GM12878 (cell line): ENCODE results near the gene OR6C76. TPM values are rescaled to one million over a fixed set of nuclear protein-coding genes. Genes with fewer than 3 reads are reported as not detected.

Experiments used
- ATAC-seq: fragments of 200-7000 bp; cut with Tn5 transposase; 3 replicates; pipeline ENCODE4 v1.9.1; 2020; ENCODE audit warnings: mild to moderate bottlenecking, moderate library complexity
- BruUV-seq: library from RNA; stranded (reverse); fragments of 400-500 nt; replicated peaks from 2 replicates; lab custom pipeline; 2021; lab: Mats Ljungman, UMichigan
- CTCF ChIA-PET: fragments of 300-600 bp; sonication (Branson Sonifier 250); formaldehyde crosslinking; extraction: SDS; loops from one replicate; lab custom pipeline; 2021; ENCODE audit warnings: inconsistent platforms; lab: Yijun Ruan, JAX
- POLR2A ChIA-PET: fragments of 350-600 bp; formaldehyde crosslinking; extraction: SDS; loops from one replicate; lab custom pipeline; 2021; ENCODE audit warnings: inconsistent platforms; lab: Charles Lee
- RAD21 ChIA-PET: fragments of 300-600 bp; sonication (Branson Sonifier 250); formaldehyde crosslinking; loops from one replicate; lab custom pipeline; 2023; ENCODE audit warnings: antibody characterized with exemption; ENCODE audit not compliant: unreplicated experiment; lab: Charles Lee
- SMC1A ChIA-PET: fragments of 300-600 bp; sonication (Branson Sonifier 250); formaldehyde crosslinking; loops from one replicate; lab custom pipeline; 2023; ENCODE audit not compliant: unreplicated experiment, uncharacterized antibody; lab: Charles Lee
- DNase-seq: peaks from one replicate; pipeline ENCODE4 v3.0.0-alpha.2; 2011; ENCODE audit warnings: low read depth, low spot score
- FAIRE-seq: peaks from 3 replicates; lab custom pipeline; 2011; peaks lifted over from hg19 to GRCh38; lab: Jason Lieb, UNC
- H2AFZ ChIP-seq: 2 replicates; pipeline ENCODE4 v1.6.0; 2011; ENCODE audit warnings: low read depth, low read length, control low read depth; ENCODE audit not compliant: control insufficient read depth
- H3K27ac ChIP-seq: 2 replicates; pipeline ENCODE4 v1.5.1; 2011; ENCODE audit warnings: control low read depth; ENCODE audit not compliant: control insufficient read depth, insufficient read depth
- H3K27me3 ChIP-seq, 2 experiments: replicated peaks in 1 of 2; 2 replicates each; pipeline versions ENCODE4 v1.6.0 to v1.6.1; 2011; ENCODE audit warnings: low read length in 1 of 2; ENCODE audit not compliant: control insufficient read depth in 2 of 2, insufficient read depth in 2 of 2
- H3K36me3 ChIP-seq, 2 experiments: 2 replicates each; pipeline ENCODE4 v1.5.1; 2011; ENCODE audit warnings: low read length in 1 of 2; ENCODE audit not compliant: control insufficient read depth in 2 of 2, insufficient read depth in 2 of 2
- H3K4me1 ChIP-seq: 2 replicates; pipeline ENCODE4 v1.6.1; 2011; ENCODE audit warnings: mild to moderate bottlenecking, low read length, moderate library complexity, mixed read lengths; ENCODE audit not compliant: control insufficient read depth, insufficient read depth
- H3K4me2 ChIP-seq: 2 replicates; pipeline ENCODE4 v1.6.0; 2011; ENCODE audit warnings: control low read depth; ENCODE audit not compliant: control insufficient read depth, insufficient read depth
- H3K4me3 ChIP-seq: fragments of 200-600 bp; sonication (generic); 2 replicates; pipeline ENCODE4 v1.5.1; 2016
- H3K79me2 ChIP-seq: 2 replicates; pipeline ENCODE4 v1.6.0; 2011; ENCODE audit warnings: low read length; ENCODE audit not compliant: control insufficient read depth, insufficient read depth
- H3K9ac ChIP-seq: 2 replicates; pipeline ENCODE4 v1.8.0; 2011; ENCODE audit warnings: low read length, control low read depth, mixed read lengths; ENCODE audit not compliant: control insufficient read depth, insufficient read depth
- H3K9me3 ChIP-seq: replicated peaks from 3 replicates; pipeline ENCODE4 v1.5.1; 2011; ENCODE audit warnings: mild to moderate bottlenecking, low read length; ENCODE audit not compliant: control insufficient read depth, insufficient read depth
- H4K20me1 ChIP-seq: 2 replicates; pipeline ENCODE4 v1.6.0; 2011; ENCODE audit not compliant: control insufficient read depth, insufficient read depth
- ATF3 ChIP-seq: IDR thresholded peaks from 2 replicates; pipeline ENCODE4 v1.6.1; 2011; ENCODE audit warnings: low read depth, mild to moderate bottlenecking, low read length, moderate library complexity, borderline replicate concordance; ENCODE audit errors: extremely low read depth
- ATF7 ChIP-seq: fragments of 450-650 bp; IDR thresholded peaks from 2 replicates; pipeline ENCODE4 v1.6.1; 2016; ENCODE audit warnings: low read depth, mild to moderate bottlenecking
- BACH1 ChIP-seq: fragments of 450-650 bp; IDR thresholded peaks from 2 replicates; pipeline ENCODE4 v1.6.1; 2017; ENCODE audit warnings: mild to moderate bottlenecking, borderline replicate concordance
- ETV6 ChIP-seq, 2 experiments: fragments of 450-650 bp in 1 of 2; IDR thresholded peaks in 1 of 2; conservative IDR thresholded peaks in 1 of 2; 2 replicates each; pipeline ENCODE4 v1.6.1; 2014; ENCODE audit warnings: antibody characterized with exemption in 1 of 2, borderline replicate concordance in 1 of 2, low read depth in 1 of 2, mild to moderate bottlenecking in 1 of 2, moderate library complexity in 1 of 2
- JUNB ChIP-seq: IDR thresholded peaks from 2 replicates; pipeline ENCODE4 v1.6.1; 2016; ENCODE audit warnings: antibody characterized with exemption, mild to moderate bottlenecking
- MYB ChIP-seq: fragments of 150-350 bp; IDR thresholded peaks from 2 replicates; pipeline ENCODE4 v1.6.1; 2014; ENCODE audit warnings: mild to moderate bottlenecking, low read depth, low read length, borderline replicate concordance
- NFXL1 ChIP-seq: fragments of 450-650 bp; IDR thresholded peaks from 2 replicates; pipeline ENCODE4 v1.6.1; 2017; ENCODE audit warnings: antibody characterized with exemption, mild to moderate bottlenecking, borderline replicate concordance
- NFYA ChIP-seq: IDR thresholded peaks from 2 replicates; pipeline ENCODE4 v1.6.1; 2011; ENCODE audit warnings: low read depth, mild to moderate bottlenecking, low read length, improper control_type of control experiment, borderline replicate concordance
- NR2C1 ChIP-seq: fragments of 450-650 bp; IDR thresholded peaks from 2 replicates; pipeline ENCODE4 v1.6.1; 2017; ENCODE audit warnings: antibody characterized with exemption, mild to moderate bottlenecking, moderate library complexity
- POLR2A ChIP-seq: IDR thresholded peaks from 2 replicates; pipeline ENCODE4 v1.6.1; 2011; ENCODE audit warnings: low read depth, mild to moderate bottlenecking, low read length
- POLR2AphosphoS2 ChIP-seq: IDR thresholded peaks from 2 replicates; pipeline ENCODE4 v1.6.1; 2011; ENCODE audit warnings: low read depth, mild to moderate bottlenecking, low read length, improper control_type of control experiment, moderate library complexity
- RAD21 ChIP-seq: IDR thresholded peaks from 2 replicates; pipeline ENCODE4 v1.6.1; 2011; ENCODE audit warnings: mild to moderate bottlenecking, low read depth, low read length, moderate library complexity; ENCODE audit not compliant: insufficient read depth
- RFX5 ChIP-seq: IDR thresholded peaks from 2 replicates; pipeline ENCODE4 v1.6.1; 2011; ENCODE audit warnings: low read depth, low read length, improper control_type of control experiment
- SKIL ChIP-seq: fragments of 450-650 bp; IDR thresholded peaks from 2 replicates; pipeline ENCODE4 v1.6.1; 2017; ENCODE audit warnings: mild to moderate bottlenecking, low read depth, inconsistent platforms; ENCODE audit not compliant: poor library complexity, severe bottlenecking
- SMAD1 ChIP-seq: fragments of 450-650 bp; IDR thresholded peaks from 2 replicates; pipeline ENCODE4 v1.6.1; 2018; ENCODE audit warnings: mild to moderate bottlenecking, low read depth; ENCODE audit not compliant: partially characterized antibody
- STAT1 ChIP-seq: fragments of 450-650 bp; conservative IDR thresholded peaks from 2 replicates; pipeline ENCODE4 v1.6.1; 2014; ENCODE audit warnings: antibody characterized with exemption, mild to moderate bottlenecking
- ZBTB33 ChIP-seq: fragments of 450-650 bp; IDR thresholded peaks from 2 replicates; pipeline ENCODE4 v1.6.1; 2017; ENCODE audit warnings: mild to moderate bottlenecking
- WGBS: methylation state at CpG from one replicate; pipeline ENCODE4 v1.1.6; 2016; ENCODE audit warnings: low lambda C conversion rate; ENCODE audit not compliant: insufficient replicate concordance, insufficient coverage; ENCODE audit errors: missing lambda C conversion rate; 5-methylcytosine and 5-hydroxymethylcytosine counted together
- in situ Hi-C: fragments of 300-500 bp; cut with MboI; formaldehyde crosslinking; loops from 9 replicates; pipeline ENCODE4 v1.14.3; 2018; ENCODE audit warnings: mixed read lengths
- intact Hi-C: fragments of 100-400 bp; cut with micrococcal nuclease; formaldehyde crosslinking; loops from one replicate; pipeline ENCODE4 v1.14.2; 2022; ENCODE audit not compliant: unreplicated experiment
- polyA plus RNA-seq, 11 experiments: library from polyadenylated mRNA; depleted of rRNA in 4 of 11; unstranded in 6 of 11; stranded (reverse) in 5 of 11; fragments of >200 nt; fragmentation: Nextera tagmentation in 4 of 11; fragmentation: Illumina TruSeq in 1 of 11; extraction: Ambion mirVana in 4 of 11; extraction: Trizol in 1 of 11; gene quantifications; 1 replicate in 1 of 11; 2 replicates in 10 of 11; pipeline versions ENCODE4 v1.2.1 to v1.2.3, GENCODE V29; 2011 to 2016; ENCODE audit warnings: inconsistent platforms in 2 of 11, missing spikeins in 2 of 11, low read depth in 1 of 11
- total RNA-seq, 4 experiments: library from RNA; depleted of rRNA in 3 of 4; stranded (reverse); fragments of >200 nt in 3 of 4; fragmentation: Illumina TruSeq in 1 of 4; extraction: Trizol in 1 of 4; gene quantifications; 2 replicates each; pipeline versions ENCODE4 v1.2.1 to v1.2.3, GENCODE V29; 2013 to 2021

Gene OR6C76
- total and polyA plus RNA-seq, 10 of the 15 experiments (the other 5 are each of a cell fraction or from before 2014, with no cell fraction given) = not detected

GRCh38 chr12:55470088-55470829, 44.2 kb downstream of the OR6C76 start, which contains the start of gene OR6C70:
TSS of gene OR6C70 (minus strand) at chr12:55470138. CDS start at chr12:55470138, 0 bp downstream.
- no peak within 1 kb of the TSS for H2AFZ ChIP-seq
- no peak within 1 kb of the TSS for H3K4me3 ChIP-seq
- no peak within 1 kb of the TSS for H3K27ac ChIP-seq
- no peaks in the 10 kb centered on the region for H4K20me1 ChIP-seq
- H3K9me3 ChIP-seq = no peaks in the 10 kb centered on the region
- intact Hi-C loops (no loop called here), in situ Hi-C loops (no loop called here)
- ChIA-PET POLR2A (no interaction called here), SMC1A (no interaction called here), CTCF (interaction anchor here (1.1 kb wide), 1 partner anchor 149 kb away, joined by 3 read pairs; no protein-coding TSS in a partner anchor), RAD21 (no interaction called here)
- no peak within 1 kb of the TSS for H3K4me2 ChIP-seq
- no peak for FAIRE-seq
- H3K36me3 ChIP-seq = no peaks in the 10 kb centered on the region
- ATAC-seq = no peak
- no TSS peak for BruUV-seq
- no peak within 1 kb of the TSS for H3K9ac ChIP-seq
- H3K79me2 ChIP-seq = no peaks in the 10 kb centered on the region
- WGBS = 45% methylated on average over 3 of the region's 3 CpGs
- no peaks in the 10 kb centered on the region for H3K27me3 ChIP-seq
- DNase-seq = no peak
- peaks cover 7% of the 10 kb centered on the region; the same call in 1 of the 2 replicates for H3K4me1 ChIP-seq
- TF ChIP-seq STAT1 (no peak), POLR2AphosphoS2 (no peak), ETV6 (conservative IDR thresholded peaks at IDR 0.05 in 1 of 2, IDR thresholded peaks at IDR 0.05 in 1 of 2; ENCODE audit: borderline replicate concordance in 1 of 2, low read depth in 1 of 2) (no peak), NR2C1 (no peak), RFX5 (no peak), ATF3 (no peak), JUNB (no peak), NFYA (no peak), ATF7 (no peak), SKIL (no peak), POLR2A (no peak), ZBTB33 (no peak), RAD21 (no peak), NFXL1 (no peak), MYB (no peak), BACH1 (no peak), SMAD1 (no peak)
